ENCODE measurements around the gene IGFBP1.

DNA sequence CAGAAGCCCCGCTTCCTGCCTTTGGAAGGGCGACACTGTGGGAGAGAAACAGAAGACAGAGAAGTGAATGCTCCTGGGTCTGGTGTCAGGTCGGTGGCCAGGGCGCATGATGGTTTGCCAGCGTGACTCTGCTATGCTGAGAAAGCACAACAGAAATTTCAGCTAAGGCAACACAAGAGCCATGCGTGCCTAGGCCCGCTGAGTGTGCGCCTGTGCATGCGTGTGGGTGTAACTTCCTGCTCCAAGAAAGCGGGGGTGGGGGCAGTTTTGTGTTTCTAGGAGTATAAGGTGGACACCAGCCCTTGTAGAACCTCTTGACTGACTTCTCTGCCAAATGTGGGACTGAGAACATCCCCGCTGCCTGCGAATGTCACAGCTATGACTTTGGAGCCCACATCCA is 26.6 kb downstream of the IGFBP1 start:
- TF ChIP-seq, protein P1, sequence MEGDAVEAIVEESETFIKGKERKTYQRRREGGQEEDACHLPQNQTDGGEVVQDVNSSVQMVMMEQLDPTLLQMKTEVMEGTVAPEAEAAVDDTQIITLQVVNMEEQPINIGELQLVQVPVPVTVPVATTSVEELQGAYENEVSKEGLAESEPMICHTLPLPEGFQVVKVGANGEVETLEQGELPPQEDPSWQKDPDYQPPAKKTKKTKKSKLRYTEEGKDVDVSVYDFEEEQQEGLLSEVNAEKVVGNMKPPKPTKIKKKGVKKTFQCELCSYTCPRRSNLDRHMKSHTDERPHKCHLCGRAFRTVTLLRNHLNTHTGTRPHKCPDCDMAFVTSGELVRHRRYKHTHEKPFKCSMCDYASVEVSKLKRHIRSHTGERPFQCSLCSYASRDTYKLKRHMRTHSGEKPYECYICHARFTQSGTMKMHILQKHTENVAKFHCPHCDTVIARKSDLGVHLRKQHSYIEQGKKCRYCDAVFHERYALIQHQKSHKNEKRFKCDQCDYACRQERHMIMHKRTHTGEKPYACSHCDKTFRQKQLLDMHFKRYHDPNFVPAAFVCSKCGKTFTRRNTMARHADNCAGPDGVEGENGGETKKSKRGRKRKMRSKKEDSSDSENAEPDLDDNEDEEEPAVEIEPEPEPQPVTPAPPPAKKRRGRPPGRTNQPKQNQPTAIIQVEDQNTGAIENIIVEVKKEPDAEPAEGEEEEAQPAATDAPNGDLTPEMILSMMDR (IDR thresholded peaks at IDR 0.05) = no peak
- TF ChIP-seq EP300 (IDR thresholded peaks at IDR 0.05) (no peak), POLR2A (IDR thresholded peaks at IDR 0.05) (no peak)
